Measurements from ENCODE around the gene WDR83. TPM values are rescaled to one million over a fixed set of nuclear protein-coding genes. Genes with fewer than 3 reads are reported as not detected.
"Not testable (repeated sequence)": the region's sequence is repeated elsewhere in the genome, so short reads cannot be mapped to it uniquely, and the experiment has no call there.

Gene WDR83
- total RNA-seq, 1 donor from 2014 or later, result 3.6 TPM

GRCh38 chr19:12695096-12695495 lies 28.5 kb downstream of the WDR83 start:
- TF ChIP-seq, protein P1, sequence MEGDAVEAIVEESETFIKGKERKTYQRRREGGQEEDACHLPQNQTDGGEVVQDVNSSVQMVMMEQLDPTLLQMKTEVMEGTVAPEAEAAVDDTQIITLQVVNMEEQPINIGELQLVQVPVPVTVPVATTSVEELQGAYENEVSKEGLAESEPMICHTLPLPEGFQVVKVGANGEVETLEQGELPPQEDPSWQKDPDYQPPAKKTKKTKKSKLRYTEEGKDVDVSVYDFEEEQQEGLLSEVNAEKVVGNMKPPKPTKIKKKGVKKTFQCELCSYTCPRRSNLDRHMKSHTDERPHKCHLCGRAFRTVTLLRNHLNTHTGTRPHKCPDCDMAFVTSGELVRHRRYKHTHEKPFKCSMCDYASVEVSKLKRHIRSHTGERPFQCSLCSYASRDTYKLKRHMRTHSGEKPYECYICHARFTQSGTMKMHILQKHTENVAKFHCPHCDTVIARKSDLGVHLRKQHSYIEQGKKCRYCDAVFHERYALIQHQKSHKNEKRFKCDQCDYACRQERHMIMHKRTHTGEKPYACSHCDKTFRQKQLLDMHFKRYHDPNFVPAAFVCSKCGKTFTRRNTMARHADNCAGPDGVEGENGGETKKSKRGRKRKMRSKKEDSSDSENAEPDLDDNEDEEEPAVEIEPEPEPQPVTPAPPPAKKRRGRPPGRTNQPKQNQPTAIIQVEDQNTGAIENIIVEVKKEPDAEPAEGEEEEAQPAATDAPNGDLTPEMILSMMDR (conservative IDR thresholded peaks at IDR 0.05; ENCODE audit: low read depth, low read length), result no peak
- no peak for DNase-seq (ENCODE audit: low read depth)
- peak overlapping the region; percentile 92 for H3K4me3 ChIP-seq (ENCODE audit: low read depth, low read length)

DNA sequence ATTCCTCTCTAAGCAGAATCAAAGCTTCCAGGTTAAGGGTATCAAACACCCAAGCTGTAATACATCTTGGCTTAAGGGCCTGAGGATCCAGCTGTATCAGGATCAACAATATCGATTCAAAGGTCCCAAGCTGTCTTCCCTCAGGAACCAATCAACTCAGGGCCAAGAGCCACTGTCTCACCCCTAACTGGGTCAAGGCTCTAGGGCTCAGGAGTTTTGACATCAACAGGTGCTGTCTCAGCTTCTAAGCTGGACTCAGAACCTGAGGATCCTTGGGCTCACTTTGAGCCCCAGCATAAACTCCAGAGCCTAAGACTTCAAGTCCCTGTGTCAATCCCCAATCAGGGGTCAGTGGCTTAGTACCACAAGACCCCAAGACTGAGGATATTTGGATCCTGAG lies 28.9 kb downstream of the WDR83 start:
- DNase-seq (ENCODE audit: low read depth), result no peak
- TF ChIP-seq, protein P1 (conservative IDR thresholded peaks at IDR 0.05; ENCODE audit: low read depth, low read length), result no peak
- peak overlapping the region; percentile 92 for H3K4me3 ChIP-seq (ENCODE audit: low read depth, low read length)

- H3K4me3 ChIP-seq (ENCODE audit: low read depth, low read length), result peak overlapping the region; percentile 92
- TF ChIP-seq, protein P1 (conservative IDR thresholded peaks at IDR 0.05; ENCODE audit: low read depth, low read length), result no peak
- no peak for DNase-seq (ENCODE audit: low read depth)
Observed at GRCh38 chr19:12695997-12696365, 29.4 kb downstream of the WDR83 start.

- TF ChIP-seq, protein P1 (conservative IDR thresholded peaks at IDR 0.05; ENCODE audit: low read depth, low read length), result no peak
- peak within 1 kb of the TSS; percentile 92 for H3K4me3 ChIP-seq (ENCODE audit: low read depth, low read length)
- peak; percentile 54 for DNase-seq (ENCODE audit: low read depth)
Observed at GRCh38 chr19:12696366-12697335, 30.0 kb downstream of the WDR83 start, which contains the start of gene FBXW9. Gene FBXW9 (minus strand): TSS chr19:12696631. CDS start chr19:12696581, 50 bp downstream.

- not testable (repeated sequence) for DNase-seq (ENCODE audit: low read depth); H3K4me3 ChIP-seq (ENCODE audit: low read depth, low read length)
Observed at GRCh38 chr19:12697425-12697824, 30.8 kb downstream of the WDR83 start.

- TF ChIP-seq, protein P1 (conservative IDR thresholded peaks at IDR 0.05; ENCODE audit: low read depth, low read length), result no peak
- no peak for DNase-seq (ENCODE audit: low read depth)
- no peak overlapping the region for H3K4me3 ChIP-seq (ENCODE audit: low read depth, low read length)
Observed at GRCh38 chr19:12698138-12698537, 31.5 kb downstream of the WDR83 start.

DNA sequence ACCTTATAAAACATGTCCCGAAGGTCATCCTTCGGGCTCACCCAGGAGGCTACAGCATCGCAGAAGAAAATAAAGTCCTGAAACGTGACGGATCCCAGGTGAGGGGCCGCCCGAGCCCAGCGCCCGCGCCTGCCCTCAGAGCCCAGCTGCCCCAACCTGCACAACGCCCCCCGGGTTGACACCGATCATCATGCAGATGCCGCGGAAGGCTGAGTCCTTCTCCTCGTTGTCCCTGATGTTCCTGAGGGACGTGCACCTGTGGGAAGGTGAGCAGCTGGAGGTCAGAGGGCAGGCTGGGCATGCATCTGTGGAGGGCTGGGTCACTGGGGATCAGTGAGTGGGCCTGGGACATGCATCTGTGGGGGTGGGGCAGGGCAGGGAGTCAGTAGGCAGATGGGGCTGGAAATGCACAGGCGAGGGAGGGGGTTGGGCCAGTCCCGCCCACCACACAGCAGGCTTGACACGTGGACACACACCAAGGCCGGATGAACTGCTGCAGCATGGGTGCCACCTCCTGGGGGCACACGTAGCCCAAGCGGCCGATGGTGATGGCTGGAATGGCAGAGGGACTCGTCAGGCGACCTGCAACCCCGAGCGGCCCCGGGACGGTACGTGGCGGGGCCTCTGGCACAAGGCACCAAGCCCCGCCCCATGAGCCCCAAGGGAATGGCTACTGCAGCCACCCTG lies 35.1 kb downstream of the WDR83 start:
- TF ChIP-seq, protein P1 (conservative IDR thresholded peaks at IDR 0.05; ENCODE audit: low read depth, low read length), result no peak
- H3K4me3 ChIP-seq (ENCODE audit: low read depth, low read length), result no peak overlapping the region
- no peak for DNase-seq (ENCODE audit: low read depth)
